ENCODE results near the gene SCO2. TPM values are rescaled to one million over a fixed set of nuclear protein-coding genes. Genes with fewer than 3 reads are reported as not detected.

SCO2 gene
- total RNA-seq, 1 donor = 2.6 TPM

GRCh38 chr22:50507421-50507990 lies 17.9 kb downstream of the SCO2 start, which contains the start of gene LMF2:
TSS of gene LMF2 (minus strand) at chr22:50507702. CDS start at chr22:50507675, 27 bp downstream.
- TF ChIP-seq CTCF (IDR thresholded peaks at IDR 0.05; ENCODE audit: insufficient read depth, low read depth, low read length) = no peak
- no peak for DNase-seq (ENCODE audit: low read depth)

GRCh38 chr22:50506611-50507420 lies 18.6 kb downstream of the SCO2 start:
- H3K4me3 ChIP-seq (ENCODE audit: low read depth, low read length) = peak overlapping the region; percentile 91
- TF ChIP-seq CTCF (IDR thresholded peaks at IDR 0.05; ENCODE audit: insufficient read depth, low read depth, low read length) = no peak
- DNase-seq (ENCODE audit: low read depth) = no peak

More at GRCh38 chr22:50507421-50507990, 17.9 kb downstream of the SCO2 start, which contains the start of gene LMF2:
- H3K4me3 ChIP-seq (ENCODE audit: low read depth, low read length) = peak within 1 kb of the TSS; percentile 91

DNA sequence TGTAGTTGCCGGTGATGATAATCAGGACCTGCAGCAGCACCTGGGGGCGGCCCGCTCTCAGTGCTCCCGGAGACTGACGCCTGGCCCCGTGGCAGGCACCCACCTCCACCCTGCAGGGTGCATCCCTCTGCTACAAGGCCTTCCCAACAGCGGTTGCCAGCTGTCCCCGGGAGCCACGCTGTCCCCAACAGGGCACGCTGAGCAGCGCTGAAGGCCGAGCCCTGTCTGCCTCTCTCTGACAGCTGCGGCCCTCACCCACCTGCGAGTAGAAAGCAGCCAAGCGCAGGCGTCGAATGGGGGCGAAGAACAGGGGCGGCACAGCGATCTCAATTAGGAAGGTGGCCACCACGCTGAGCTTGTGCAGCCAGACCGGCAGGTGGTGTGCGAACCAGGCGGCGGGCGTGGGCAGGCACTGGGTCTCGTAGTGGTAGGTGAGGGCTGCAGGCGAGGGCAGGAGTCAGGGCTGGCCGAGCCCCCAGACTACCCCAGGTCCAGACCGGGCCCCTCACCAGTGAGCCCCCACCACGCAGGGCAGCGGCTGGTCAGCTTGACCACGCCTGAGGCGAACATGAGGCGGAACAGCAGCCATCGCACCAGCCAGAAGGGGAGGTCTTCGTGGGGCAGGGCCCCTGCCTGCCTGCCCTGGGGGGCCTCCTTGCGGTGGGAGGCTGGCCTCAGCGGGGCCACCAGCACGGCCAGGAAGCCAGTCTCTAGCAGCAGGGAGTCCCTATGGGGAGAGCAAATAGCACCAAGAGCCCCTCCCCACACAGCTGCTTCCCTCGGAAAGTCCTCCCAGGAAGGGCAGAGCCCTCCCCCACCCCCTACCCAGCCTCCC lies 19.4 kb downstream of the SCO2 start:
- no peak for DNase-seq (ENCODE audit: low read depth)
- peak overlapping the region; percentile 91 for H3K4me3 ChIP-seq (ENCODE audit: low read depth, low read length)
- no peak for TF ChIP-seq CTCF (IDR thresholded peaks at IDR 0.05; ENCODE audit: insufficient read depth, low read depth, low read length)

DNA sequence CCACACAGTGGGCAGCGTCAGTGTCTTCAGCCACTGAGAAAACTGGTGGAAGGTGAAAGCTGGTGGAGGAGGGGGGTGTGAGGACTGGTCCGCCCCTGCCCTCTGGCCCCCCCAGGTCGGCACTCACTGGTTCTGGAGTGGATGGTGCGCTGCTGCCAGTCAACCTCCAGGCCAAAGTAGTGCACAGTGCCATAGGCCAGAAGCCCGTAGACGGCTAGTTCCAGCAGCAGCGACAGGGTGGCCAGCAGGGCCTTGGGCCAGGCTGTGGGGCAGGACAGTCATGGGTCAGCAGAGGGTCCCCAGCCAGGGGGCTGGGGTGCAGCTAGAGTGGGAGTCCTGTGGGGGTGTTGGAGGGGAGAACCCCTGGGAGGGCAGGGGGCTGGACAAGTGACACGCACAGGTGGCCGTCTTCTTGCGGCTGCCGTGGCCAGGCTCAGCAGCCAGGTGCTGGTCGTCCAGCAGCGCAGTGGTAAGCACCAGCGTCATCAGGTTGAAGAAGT lies 20.1 kb downstream of the SCO2 start:
- no peak for DNase-seq (ENCODE audit: low read depth)
- no peak overlapping the region for H3K4me3 ChIP-seq (ENCODE audit: low read depth, low read length)
- TF ChIP-seq CTCF (IDR thresholded peaks at IDR 0.05; ENCODE audit: insufficient read depth, low read depth, low read length) = no peak

GRCh38 chr22:50504369-50505211 lies 20.8 kb downstream of the SCO2 start:
- H3K4me3 ChIP-seq (ENCODE audit: low read depth, low read length) = no peak overlapping the region
- no peak for DNase-seq (ENCODE audit: low read depth)
- TF ChIP-seq CTCF (IDR thresholded peaks at IDR 0.05; ENCODE audit: insufficient read depth, low read depth, low read length) = no peak
